Upper lobe of left lung (tissue), 4 donors: ENCODE results near the gene PDXP.

ENCODE experiments used
- POLR2A ChIP-seq, 4 donors: fragments of 450-650 bp; IDR thresholded peaks; one replicate each; pipeline ENCODE4 v1.5.1; 2016 to 2017; ENCODE audit warnings: antibody characterized with exemption in 4 of 4, mild to moderate bottlenecking in 2 of 4
- POLR2AphosphoS5 ChIP-seq, 2 donors: sonication (generic); formaldehyde crosslinking; IDR thresholded peaks; one replicate each; pipeline ENCODE4 v1.5.1; 2017; ENCODE audit warnings: antibody characterized with exemption in 2 of 2
- TF ChIP-seq, protein P1 (sequence below), 6 experiments: fragments of 450-650 bp in 4 of 6; fragments of 200-600 bp in 2 of 6; sonication (generic) in 2 of 6; IDR thresholded peaks; one replicate each; pipeline ENCODE4 v1.5.1; 2016 to 2019; ENCODE audit warnings: antibody characterized with exemption in 6 of 6

DNA sequence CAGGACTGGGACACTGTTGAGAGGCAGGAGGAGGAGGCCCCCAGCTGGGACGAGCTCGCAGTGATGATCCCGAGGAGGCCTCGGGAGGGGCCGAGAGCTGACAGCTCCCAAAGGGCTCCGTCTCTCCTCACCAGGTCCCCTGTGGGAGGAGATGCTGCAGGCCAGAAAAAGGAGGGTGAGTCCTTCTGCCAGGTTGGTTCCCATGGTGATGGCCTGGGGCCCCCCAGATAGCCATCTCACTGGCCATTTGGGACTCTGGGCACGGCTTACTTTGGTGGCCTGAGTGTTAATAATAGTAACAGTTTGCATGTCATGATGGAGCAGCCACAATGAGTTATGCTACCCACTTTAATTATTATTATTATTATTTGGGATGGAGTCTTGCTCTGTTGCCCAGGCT lies 57.2 kb downstream of the PDXP start:
- TF ChIP-seq, protein P1, sequence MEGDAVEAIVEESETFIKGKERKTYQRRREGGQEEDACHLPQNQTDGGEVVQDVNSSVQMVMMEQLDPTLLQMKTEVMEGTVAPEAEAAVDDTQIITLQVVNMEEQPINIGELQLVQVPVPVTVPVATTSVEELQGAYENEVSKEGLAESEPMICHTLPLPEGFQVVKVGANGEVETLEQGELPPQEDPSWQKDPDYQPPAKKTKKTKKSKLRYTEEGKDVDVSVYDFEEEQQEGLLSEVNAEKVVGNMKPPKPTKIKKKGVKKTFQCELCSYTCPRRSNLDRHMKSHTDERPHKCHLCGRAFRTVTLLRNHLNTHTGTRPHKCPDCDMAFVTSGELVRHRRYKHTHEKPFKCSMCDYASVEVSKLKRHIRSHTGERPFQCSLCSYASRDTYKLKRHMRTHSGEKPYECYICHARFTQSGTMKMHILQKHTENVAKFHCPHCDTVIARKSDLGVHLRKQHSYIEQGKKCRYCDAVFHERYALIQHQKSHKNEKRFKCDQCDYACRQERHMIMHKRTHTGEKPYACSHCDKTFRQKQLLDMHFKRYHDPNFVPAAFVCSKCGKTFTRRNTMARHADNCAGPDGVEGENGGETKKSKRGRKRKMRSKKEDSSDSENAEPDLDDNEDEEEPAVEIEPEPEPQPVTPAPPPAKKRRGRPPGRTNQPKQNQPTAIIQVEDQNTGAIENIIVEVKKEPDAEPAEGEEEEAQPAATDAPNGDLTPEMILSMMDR (IDR thresholded peaks at IDR 0.05), result no peak
- no peak for TF ChIP-seq POLR2A (IDR thresholded peaks at IDR 0.05)
- no peak for TF ChIP-seq POLR2AphosphoS5 (IDR thresholded peaks at IDR 0.05)
